Erythroblast (primary cell): Measurements from ENCODE around the gene ARHGAP42.

ENCODE experiments used
- GATA1 ChIP-seq: IDR thresholded peaks from 2 replicates; pipeline ENCODE4 v1.6.1; 2011; ENCODE audit warnings: low read depth, mild to moderate bottlenecking, control low read depth, low read length, moderate library complexity
- POLR2A ChIP-seq: IDR thresholded peaks from 2 replicates; pipeline ENCODE4 v1.6.1; 2011; ENCODE audit warnings: mild to moderate bottlenecking, low read length

DNA sequence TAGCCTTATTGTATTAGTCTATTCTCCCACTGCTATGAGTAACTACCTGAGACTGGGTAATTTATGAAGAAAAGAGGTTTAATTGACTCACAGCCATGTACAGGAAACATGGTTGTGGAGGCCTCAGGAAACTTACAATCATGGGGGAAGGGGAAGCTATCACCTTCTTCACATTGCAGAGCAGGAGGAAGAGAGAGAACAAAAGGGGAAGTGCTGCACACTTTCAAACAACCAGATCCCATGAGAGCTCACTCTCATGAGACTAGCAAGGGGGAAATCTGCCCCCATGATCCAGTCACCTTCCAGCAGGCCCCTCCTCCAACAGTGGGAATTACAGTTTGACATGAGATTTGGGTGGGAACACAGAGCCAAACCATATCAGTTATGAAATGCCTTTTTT lies 179.4 kb downstream of the ARHGAP42 start:
- TF ChIP-seq POLR2A (no peak), GATA1 (no peak)
